ENCODE measurements around the gene UBR3.

UBR3 gene

DNA sequence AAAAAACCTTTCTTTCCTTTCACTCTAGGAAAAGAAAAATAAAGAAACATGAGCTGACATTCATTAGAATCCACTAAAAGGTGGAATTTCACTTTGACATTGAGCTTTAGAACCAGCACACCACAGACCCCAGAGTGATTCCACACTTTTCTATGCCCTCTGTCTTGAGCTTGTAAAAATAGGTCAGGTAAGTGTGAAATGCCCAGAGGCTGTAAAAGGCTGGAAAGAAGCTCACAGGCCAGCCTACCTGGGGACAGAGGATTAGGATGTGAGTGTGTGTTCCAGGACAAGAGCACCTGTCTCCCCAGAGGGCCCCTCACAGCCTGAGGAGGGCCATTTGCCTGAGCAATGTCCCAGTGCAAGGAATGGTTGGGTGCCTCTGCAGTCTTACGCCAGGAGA lies 294.4 kb downstream of the UBR3 start:
- DNase-seq, result no peak

DNA sequence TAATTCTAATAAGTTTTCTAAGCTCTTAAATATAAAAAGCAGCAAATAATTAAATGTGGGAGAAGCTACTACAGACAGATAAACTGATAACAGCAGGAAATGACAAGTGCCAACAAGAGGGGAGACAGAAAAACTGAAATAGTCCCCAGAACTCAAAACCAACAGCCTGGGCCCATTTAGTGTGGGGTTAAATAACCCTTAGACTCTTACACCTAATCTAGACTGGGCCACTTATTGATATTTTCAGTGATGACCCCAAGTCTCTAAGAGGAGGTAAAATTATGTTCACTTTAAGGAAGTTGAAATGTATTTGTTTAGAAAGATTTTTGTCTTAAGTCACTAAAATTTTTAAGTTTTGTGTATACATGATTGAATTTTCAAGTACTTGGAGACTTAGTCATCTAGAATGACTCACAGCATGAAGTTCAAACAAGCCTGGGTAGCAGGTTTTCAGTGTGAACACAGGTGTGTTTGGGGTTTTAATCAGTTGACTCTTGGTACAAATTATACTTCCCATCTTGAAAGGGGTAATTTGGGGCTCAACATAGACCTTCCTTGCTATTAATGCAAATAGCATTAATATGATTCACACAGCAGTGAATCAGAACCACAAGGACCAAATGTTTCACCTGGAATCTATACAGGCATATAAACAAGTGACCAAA lies 295.8 kb downstream of the UBR3 start:
- DNase-seq, result peak; percentile 15

DNA sequence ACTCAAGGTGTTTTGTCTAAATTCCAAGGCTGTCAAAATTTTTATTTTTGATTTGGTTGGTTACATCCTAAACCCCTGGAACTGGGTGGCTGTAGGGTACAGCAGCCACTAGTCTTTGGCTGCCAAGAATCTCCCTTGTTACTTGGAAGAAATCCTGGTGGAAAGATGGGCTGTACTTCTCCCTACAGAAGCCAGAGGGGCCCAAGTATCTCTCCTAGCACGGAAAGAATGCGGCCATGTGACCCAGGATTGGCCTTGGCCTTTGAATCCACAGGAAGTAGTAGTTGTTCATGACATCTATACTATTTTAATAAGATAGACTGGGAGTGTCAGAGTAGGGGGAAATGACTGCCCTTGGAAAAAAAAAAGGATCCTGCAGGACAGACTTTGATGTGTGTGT lies 296.3 kb downstream of the UBR3 start:
- no peak for DNase-seq

DNA sequence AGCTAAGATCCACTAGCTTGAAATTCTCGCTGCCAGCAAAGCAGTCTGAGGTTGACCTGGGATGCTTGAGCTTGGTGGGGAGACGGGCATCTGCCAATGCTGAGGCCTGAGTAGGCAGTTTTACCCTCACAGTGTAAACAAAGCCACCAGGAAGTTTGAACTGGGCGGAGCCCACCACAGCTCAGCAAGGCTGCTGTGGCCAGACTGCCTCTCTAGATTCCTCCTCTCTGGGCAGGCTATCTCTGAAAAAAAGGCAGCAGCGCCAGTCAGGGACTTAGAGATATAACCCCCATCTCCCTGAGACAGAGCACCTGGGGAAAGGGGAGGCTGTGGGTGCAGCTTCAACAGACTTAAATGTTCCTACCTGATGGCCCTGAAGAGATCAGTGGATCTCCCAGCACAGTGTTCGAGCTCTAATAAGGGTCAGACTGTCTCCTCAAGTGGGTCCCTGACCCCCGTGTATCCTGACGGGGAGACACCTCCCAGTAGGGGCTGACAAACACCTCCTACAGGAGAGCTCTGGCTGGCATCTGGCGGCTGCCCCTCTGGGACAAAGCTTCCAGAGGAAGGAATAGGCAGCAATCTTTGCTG lies 299.0 kb downstream of the UBR3 start:
- DNase-seq, result peak; percentile 29
